ENCODE measurements around the gene SH3BGRL2.
A peak's percentile ranks its signal among the peaks of the same experiment; 100 is the strongest.
"Not testable (repeated sequence)": the region's sequence is repeated elsewhere in the genome, so short reads cannot be mapped to it uniquely, and the experiment has no call there.

Gene SH3BGRL2

DNA sequence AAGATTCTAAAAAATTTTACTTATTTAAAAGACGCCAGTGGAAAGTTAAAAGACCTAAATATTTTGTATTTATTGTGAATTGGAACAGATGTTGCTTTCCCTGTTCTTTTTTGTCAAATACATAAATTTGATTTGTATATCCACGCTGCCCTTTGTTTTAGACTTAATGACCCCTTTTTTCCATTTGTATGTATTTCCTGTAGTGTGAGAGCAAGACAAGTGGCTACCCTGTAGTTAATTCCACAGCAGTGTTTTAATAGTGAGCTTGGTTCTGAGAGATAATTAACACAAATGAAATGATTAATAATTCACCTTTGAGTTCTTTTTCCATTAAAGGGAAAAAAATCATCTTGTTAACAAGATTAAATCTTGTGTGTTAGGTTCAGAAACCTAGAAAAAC, 16.6 kb downstream of the SH3BGRL2 start:
- Mint-ChIP-seq H3K27me3 (ENCODE audit: low read depth) (peaks cover 6% of the 10 kb centered on the region), H3K4me1 (ENCODE audit: low read depth) (no peaks in the 10 kb centered on the region), H3K27ac (no peak overlapping the region), H3K36me3 (ENCODE audit: low read depth) (no peaks in the 10 kb centered on the region), H3K9me3 (no peaks in the 10 kb centered on the region), H3K4me3 (no peak overlapping the region)
- no peak for DNase-seq (ENCODE audit: low spot score)

DNA sequence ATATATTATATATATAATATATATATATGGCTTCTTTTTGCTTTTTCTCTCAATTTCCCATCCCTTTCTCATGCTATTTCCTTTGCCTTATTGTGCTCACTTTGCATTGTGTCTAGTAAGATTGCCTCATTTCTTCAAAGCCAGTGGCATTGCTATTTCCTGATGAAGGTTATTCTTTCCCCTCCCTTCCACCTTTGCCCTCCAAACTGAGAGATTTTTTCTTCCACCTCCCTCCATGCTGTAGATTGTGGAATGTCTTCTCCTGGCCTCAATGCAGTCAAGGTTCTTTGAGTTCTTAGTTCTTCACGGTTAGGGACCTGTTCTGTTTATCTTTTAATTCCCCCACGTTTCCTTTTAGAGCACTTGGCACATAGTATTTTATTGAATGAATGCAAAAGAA, 17.2 kb downstream of the SH3BGRL2 start:
- peaks cover 1% of the 10 kb centered on the region for H3K4me1 Mint-ChIP-seq (ENCODE audit: low read depth)
- no peaks in the 10 kb centered on the region for H3K36me3 Mint-ChIP-seq (ENCODE audit: low read depth)
- no peaks in the 10 kb centered on the region for H3K9me3 Mint-ChIP-seq
- H3K4me3 Mint-ChIP-seq = no peak overlapping the region
- no peak for DNase-seq (ENCODE audit: low spot score)
- peaks cover 6% of the 10 kb centered on the region for H3K27me3 Mint-ChIP-seq (ENCODE audit: low read depth)
- H3K27ac Mint-ChIP-seq = no peak overlapping the region

DNA sequence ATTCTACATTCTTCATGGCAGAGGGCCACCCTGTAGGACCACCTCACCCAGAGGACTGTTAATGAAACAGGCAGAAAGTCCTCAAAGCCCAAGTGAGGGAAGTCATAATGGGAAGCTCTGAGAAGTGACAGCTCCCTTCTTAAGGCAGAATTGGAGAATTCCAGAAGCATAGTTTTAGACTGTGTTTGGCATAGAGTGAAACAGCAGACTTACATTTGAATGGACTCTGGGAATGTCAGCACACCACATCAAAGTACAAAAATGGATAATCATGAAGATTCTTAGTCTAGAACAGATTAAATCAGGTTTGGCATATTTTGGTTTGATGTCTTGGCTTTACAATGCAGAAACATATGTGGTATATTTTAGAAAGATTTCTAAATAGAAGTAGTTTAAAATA, 17.9 kb downstream of the SH3BGRL2 start:
- H3K9me3 Mint-ChIP-seq = no peaks in the 10 kb centered on the region
- H3K4me1 Mint-ChIP-seq (ENCODE audit: low read depth) = peaks cover 1% of the 10 kb centered on the region
- H3K27ac Mint-ChIP-seq = no peak overlapping the region
- H3K27me3 Mint-ChIP-seq (ENCODE audit: low read depth) = peaks cover 4% of the 10 kb centered on the region
- H3K4me3 Mint-ChIP-seq = no peak overlapping the region
- H3K36me3 Mint-ChIP-seq (ENCODE audit: low read depth) = no peaks in the 10 kb centered on the region
- DNase-seq (ENCODE audit: low spot score) = no peak

DNA sequence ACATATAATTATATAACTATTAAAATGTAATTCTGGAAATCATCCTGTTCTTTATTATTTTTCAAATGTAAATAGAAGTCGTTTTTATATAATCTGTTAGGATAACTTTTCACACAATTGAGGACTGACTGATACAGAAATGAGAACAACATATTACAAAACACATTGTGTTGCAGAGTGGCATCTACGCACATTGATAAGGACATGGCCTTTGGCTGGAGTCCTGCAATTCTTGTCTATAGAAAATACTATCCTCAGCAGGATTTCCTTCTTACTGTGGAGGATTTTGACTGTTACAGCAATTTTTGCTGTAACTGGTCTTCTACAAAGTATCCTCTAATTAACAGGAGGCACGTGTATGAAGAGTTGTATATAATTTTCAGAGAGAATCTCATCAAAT, 19.8 kb downstream of the SH3BGRL2 start:
- Mint-ChIP-seq H3K36me3 (ENCODE audit: low read depth) (no peaks in the 10 kb centered on the region), H3K4me3 (no peak overlapping the region), H3K27ac (no peak overlapping the region), H3K9me3 (no peaks in the 10 kb centered on the region), H3K4me1 (ENCODE audit: low read depth) (peaks cover 1% of the 10 kb centered on the region), H3K27me3 (ENCODE audit: low read depth) (peaks cover 4% of the 10 kb centered on the region)
- DNase-seq (ENCODE audit: low spot score) = no peak

- H3K9me3 Mint-ChIP-seq = no peaks in the 10 kb centered on the region
- peaks cover 6% of the 10 kb centered on the region for H3K4me1 Mint-ChIP-seq (ENCODE audit: low read depth)
- no peak overlapping the region for H3K27ac Mint-ChIP-seq
- no peaks in the 10 kb centered on the region for H3K27me3 Mint-ChIP-seq (ENCODE audit: low read depth)
- no peak for DNase-seq (ENCODE audit: low spot score)
- H3K36me3 Mint-ChIP-seq (ENCODE audit: low read depth) = no peaks in the 10 kb centered on the region
- no peak overlapping the region for H3K4me3 Mint-ChIP-seq
These were observed 25.0 kb downstream of the SH3BGRL2 start for GRCh38 chr6:79656134-79656533.

DNA sequence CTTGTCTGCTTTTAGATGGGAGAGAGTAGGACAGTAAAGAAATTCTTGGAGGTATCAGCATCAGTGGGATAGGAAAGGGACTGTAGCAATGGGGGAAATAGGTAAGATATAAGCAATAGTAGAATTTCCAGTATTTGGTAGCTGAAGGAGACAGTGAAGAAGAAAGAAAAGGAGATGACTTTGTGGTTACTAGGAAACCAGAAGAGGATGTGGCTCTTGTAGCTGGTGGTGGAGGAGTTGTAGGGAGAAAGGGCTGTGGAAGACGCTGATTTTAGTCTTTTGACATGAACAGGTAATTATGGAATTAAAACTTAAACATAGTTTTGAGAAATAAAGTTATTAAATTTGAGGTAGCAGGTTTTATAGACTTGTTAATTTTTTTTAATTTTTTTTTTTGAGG, 26.1 kb downstream of the SH3BGRL2 start:
- H3K27me3 Mint-ChIP-seq (ENCODE audit: low read depth) = no peaks in the 10 kb centered on the region
- H3K4me3 Mint-ChIP-seq = no peak overlapping the region
- H3K4me1 Mint-ChIP-seq (ENCODE audit: low read depth) = peaks cover 6% of the 10 kb centered on the region
- no peaks in the 10 kb centered on the region for H3K9me3 Mint-ChIP-seq
- H3K27ac Mint-ChIP-seq = no peak overlapping the region
- no peak for DNase-seq (ENCODE audit: low spot score)
- H3K36me3 Mint-ChIP-seq (ENCODE audit: low read depth) = no peaks in the 10 kb centered on the region

- H3K27ac Mint-ChIP-seq; DNase-seq (ENCODE audit: low spot score); H3K4me3 Mint-ChIP-seq; H3K9me3 Mint-ChIP-seq; H3K27me3 Mint-ChIP-seq (ENCODE audit: low read depth); H3K4me1 Mint-ChIP-seq (ENCODE audit: low read depth); H3K36me3 Mint-ChIP-seq (ENCODE audit: low read depth): not testable (repeated sequence)
These were observed 32.5 kb downstream of the SH3BGRL2 start for GRCh38 chr6:79663655-79664054.

DNA sequence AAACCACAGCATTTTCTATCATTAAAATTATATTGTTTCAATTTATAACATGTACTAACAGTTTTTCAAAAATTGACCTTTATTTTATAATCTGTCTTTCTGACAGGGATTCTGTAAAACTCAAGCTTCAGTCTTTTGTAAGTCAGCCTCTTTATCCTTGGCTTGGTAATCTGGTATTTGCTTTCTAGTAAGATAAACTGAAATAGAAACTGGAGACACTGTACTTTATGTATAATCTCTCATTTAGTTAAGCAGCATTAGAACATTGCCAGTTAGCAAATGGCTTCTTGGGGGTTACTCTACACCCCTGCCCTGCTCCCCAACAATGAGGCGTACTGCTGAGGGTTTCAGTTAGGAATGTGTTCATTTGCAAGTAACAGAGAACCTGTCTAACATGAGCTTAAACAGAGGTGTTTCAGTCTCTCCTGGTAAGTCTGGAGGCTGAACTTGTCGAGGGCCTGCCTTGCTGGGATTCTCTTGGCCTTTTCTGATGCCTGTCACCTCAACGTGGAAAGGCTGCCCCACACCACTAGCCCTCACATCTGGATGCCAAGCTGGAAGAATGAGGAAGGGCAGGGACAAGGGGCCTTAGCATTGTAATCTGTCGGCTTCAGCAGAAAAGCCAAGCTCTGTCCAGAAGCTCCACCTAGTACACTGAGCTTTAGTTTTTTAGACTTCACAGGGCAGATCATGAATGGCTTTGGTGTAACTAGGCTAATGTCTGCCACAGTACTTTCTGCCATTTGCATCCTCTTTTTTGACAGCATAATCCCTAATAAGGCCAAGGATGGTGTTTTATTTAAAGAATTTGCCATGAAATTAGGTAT, 34.8 kb downstream of the SH3BGRL2 start:
- Mint-ChIP-seq H3K4me3 (no peak overlapping the region), H3K9me3 (no peaks in the 10 kb centered on the region), H3K4me1 (ENCODE audit: low read depth) (peaks cover 8% of the 10 kb centered on the region), H3K36me3 (ENCODE audit: low read depth) (peaks cover 1% of the 10 kb centered on the region), H3K27me3 (ENCODE audit: low read depth) (no peaks in the 10 kb centered on the region), H3K27ac (no peak overlapping the region)
- DNase-seq (ENCODE audit: low spot score) = no peak

DNA sequence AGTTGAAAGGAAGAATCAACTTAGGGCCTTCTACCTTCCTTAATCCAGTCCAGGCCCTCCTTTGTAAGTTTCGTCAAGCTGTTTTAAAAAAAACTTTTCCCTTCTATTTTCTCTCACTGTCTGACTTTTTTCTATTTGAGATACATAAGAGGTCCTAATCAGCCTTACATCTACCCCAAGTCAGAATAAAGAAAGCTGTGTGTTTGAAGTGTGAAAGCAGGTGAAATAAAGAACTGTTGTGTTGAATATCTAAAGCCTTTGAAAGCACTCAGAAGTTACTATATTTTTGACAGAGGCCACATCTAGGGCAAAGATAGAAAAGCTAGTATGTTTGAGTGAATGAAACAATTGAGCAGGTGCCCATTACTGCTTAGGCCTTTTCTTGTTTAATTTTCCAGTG, 35.5 kb downstream of the SH3BGRL2 start:
- no peak for DNase-seq (ENCODE audit: low spot score)
- no peaks in the 10 kb centered on the region for H3K9me3 Mint-ChIP-seq
- H3K27me3 Mint-ChIP-seq (ENCODE audit: low read depth) = no peaks in the 10 kb centered on the region
- no peak overlapping the region for H3K4me3 Mint-ChIP-seq
- peaks cover 14% of the 10 kb centered on the region for H3K4me1 Mint-ChIP-seq (ENCODE audit: low read depth)
- no peak overlapping the region for H3K27ac Mint-ChIP-seq
- H3K36me3 Mint-ChIP-seq (ENCODE audit: low read depth) = peaks cover 1% of the 10 kb centered on the region

DNA sequence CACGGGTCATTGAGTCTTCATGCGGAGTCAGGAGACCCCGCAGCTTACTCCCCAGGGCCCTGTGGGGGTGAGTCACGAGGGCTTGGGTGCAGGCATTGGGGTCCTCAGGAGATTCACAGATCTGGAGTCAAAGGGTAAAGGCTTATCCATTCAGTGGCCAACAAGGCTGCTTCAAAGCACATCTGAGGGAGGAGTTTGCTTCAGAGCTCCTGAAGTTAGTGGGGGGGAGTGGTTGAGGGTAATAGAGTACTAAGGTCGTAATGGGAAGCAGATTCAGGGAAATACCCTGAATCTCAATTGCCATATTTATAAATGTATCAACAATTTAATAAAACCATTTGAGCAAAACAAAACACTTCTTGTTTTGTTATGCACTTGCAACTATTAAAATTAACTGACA, 37.3 kb downstream of the SH3BGRL2 start:
- no peak overlapping the region for H3K4me3 Mint-ChIP-seq
- H3K4me1 Mint-ChIP-seq (ENCODE audit: low read depth) = peaks cover 24% of the 10 kb centered on the region
- H3K36me3 Mint-ChIP-seq (ENCODE audit: low read depth) = peaks cover 1% of the 10 kb centered on the region
- no peaks in the 10 kb centered on the region for H3K27me3 Mint-ChIP-seq (ENCODE audit: low read depth)
- no peak for DNase-seq (ENCODE audit: low spot score)
- no peak overlapping the region for H3K27ac Mint-ChIP-seq
- no peaks in the 10 kb centered on the region for H3K9me3 Mint-ChIP-seq

DNA sequence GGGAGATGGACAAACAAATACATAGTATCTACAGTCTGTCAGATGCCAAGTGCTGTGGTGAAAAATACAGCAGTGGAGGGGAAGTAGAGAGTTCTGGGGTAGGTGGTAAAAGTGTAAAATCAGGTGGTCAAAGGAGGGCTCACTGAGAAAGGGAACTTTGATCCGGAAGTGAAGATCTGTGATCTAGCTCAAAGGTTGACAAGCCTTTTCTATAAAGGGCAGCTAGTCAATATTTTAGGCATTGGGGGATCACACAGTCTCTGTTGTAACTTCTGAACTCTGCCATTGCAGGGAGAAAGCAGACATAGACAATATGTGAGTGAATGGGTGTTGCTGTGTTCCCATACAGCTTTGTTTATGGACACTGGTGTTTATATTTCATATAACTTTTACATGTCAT, 38.6 kb downstream of the SH3BGRL2 start:
- Mint-ChIP-seq H3K4me3 (no peak overlapping the region), H3K27ac (no peak overlapping the region), H3K36me3 (ENCODE audit: low read depth) (no peaks in the 10 kb centered on the region), H3K27me3 (ENCODE audit: low read depth) (no peaks in the 10 kb centered on the region), H3K4me1 (ENCODE audit: low read depth) (peaks cover 22% of the 10 kb centered on the region), H3K9me3 (no peaks in the 10 kb centered on the region)
- DNase-seq (ENCODE audit: low spot score) = no peak

DNA sequence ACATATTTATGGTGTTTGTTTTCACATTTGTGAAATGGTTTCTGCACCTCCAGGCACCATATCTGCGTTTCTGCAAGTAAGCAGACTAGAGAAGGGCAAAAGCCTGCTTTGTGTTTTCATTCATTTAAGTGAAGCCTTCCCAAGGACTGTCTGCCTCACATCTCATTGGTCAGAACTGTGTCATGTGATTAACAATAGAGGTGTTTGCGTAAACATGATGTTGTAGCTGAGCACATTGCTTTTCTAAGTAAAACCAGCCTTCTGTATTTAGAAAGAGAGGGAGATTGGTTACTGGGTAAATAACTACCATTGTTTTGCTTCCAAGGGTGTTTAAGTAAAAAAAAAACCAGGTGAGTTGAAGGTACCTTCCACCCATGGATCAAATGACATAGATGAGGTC, 39.7 kb downstream of the SH3BGRL2 start:
- Mint-ChIP-seq H3K36me3 (ENCODE audit: low read depth) (no peaks in the 10 kb centered on the region), H3K4me1 (ENCODE audit: low read depth) (peaks cover 22% of the 10 kb centered on the region), H3K27ac (no peak overlapping the region), H3K27me3 (ENCODE audit: low read depth) (no peaks in the 10 kb centered on the region), H3K4me3 (no peak overlapping the region), H3K9me3 (no peaks in the 10 kb centered on the region)
- no peak for DNase-seq (ENCODE audit: low spot score)

GRCh38 chr6:79671600-79672266, 40.6 kb downstream of the SH3BGRL2 start:
- Mint-ChIP-seq H3K36me3 (ENCODE audit: low read depth) (no peaks in the 10 kb centered on the region), H3K27me3 (ENCODE audit: low read depth) (no peaks in the 10 kb centered on the region), H3K4me1 (ENCODE audit: low read depth) (peaks cover 21% of the 10 kb centered on the region), H3K4me3 (peak overlapping the region; percentile 24), H3K27ac (peak overlapping the region; percentile 63), H3K9me3 (no peaks in the 10 kb centered on the region)
- peak; percentile 10 for DNase-seq (ENCODE audit: low spot score)

DNA sequence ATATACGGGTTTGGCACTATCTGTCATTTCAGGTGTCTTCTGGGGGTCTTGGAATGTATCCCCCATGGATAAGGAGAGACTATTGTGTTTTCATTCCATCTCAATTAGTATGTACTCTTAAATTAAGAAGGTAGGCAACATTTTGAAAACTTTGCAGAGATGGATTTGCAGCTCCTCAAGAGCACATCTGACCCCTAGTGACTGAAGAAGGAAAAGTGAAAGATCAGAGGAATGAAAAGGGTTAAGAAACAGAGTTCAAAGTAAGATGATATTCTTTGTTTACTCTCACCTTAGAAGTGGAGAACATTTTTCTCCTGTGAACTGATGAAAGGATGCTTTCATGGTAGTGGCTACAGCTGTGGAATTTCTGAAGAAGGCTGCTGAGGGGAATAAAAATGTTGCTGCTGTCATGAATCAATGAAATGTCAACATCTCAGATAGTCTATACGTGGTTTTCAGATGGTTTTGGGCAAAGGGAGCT, 41.5 kb downstream of the SH3BGRL2 start:
- Mint-ChIP-seq H3K36me3 (ENCODE audit: low read depth) (no peaks in the 10 kb centered on the region), H3K4me3 (no peak overlapping the region), H3K27ac (peak overlapping the region; percentile 3)

More for the DNA sequence above, 41.5 kb downstream of the SH3BGRL2 start:
- no peak for DNase-seq (ENCODE audit: low spot score)
- no peaks in the 10 kb centered on the region for H3K9me3 Mint-ChIP-seq
- peaks cover 21% of the 10 kb centered on the region for H3K4me1 Mint-ChIP-seq (ENCODE audit: low read depth)
- H3K27me3 Mint-ChIP-seq (ENCODE audit: low read depth) = no peaks in the 10 kb centered on the region

Measured in T-helper 2 cell treated with Interferon-gamma antibody and Interleukin-4, amounts not matched to agents 5 μg/mL and 100 μg/mL, for 36 hours (primary cell).